ENCODE results near the gene LLGL2. TPM values are rescaled to one million over a fixed set of nuclear protein-coding genes. Genes with fewer than 3 reads are reported as not detected.

Gene LLGL2
- total RNA-seq, 1 donor = 0.09 TPM

DNA sequence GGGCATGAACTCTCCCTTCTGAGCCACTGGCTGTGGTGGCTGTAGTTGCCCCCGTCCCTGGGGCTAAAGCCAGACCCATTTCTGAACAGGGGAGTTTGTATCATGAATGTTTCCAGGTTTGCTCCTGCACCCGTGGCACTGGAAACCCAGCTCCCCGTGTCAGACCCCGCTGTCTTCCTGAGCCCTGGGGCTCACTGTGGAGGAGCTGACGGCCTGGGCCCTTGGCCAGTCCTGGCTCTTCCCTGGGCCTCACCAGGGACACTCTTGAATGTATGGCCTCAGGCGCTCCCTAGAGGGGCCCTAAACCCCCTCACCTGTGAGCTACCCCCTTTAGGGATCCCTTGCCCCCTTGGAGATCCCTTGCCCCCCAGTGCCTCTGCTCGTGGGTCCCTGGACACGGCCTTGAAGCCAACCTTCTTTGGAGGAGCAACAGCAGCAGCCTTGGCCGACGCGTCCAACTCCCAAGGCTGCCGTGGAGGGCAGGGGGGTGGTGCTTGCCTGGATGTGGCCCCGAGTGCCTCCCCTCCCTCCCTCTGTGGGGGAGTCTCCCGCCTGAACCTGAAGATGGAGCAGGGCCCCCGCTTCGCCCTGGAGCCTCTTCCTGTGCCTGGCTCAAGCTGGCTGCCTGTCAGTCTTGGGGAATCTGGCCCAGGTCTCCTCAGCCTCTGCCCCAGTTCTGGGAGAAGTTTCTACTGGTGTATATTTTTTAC lies 26.0 kb upstream of the LLGL2 start:
- no peak for TF ChIP-seq CTCF (IDR thresholded peaks at IDR 0.05; ENCODE audit: insufficient read depth, low read length)
- no peak overlapping the region for H3K4me3 ChIP-seq (ENCODE audit: low read depth, low read length)
- no peak for DNase-seq (ENCODE audit: low read depth)

DNA sequence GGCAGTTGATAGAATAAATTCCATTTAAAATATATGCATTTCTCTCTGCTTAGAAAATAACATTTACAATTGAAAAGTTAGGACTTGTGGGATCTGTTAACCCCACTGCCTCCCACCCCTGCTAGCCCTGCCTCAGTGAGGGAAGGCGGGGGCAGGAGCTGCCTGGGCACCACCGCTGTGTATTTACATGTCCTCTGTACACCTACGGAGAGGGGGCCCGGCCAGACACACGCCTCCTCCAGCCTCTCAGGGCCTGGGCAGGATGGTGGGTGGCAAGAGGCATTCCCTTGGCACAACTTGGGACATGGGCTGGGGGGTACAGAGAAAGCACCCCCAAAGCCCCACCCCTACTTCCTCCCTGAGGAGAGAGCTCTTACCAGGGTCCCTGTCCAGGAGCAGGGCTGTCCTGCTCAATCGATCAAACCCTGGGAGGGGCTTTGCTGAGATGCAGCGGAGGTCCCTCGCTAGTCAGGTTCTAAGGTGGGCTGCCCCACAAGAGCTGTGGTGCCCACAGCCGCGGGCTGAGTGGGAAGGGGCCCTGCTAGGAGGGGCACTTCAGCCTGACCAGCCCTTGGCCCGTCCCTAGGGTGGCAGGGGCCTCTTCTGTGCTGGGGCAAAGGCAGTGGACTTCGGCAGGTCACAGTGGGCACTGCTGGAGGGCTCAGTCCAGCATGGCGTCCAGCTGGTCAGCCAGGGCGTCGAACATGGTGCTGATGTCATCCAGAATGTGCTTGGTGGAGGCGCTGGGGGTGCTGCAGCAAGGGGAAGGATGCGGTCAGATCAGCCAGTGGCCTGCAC lies 24.9 kb upstream of the LLGL2 start:
- no peak for TF ChIP-seq CTCF (IDR thresholded peaks at IDR 0.05; ENCODE audit: insufficient read depth, low read length)
- H3K4me3 ChIP-seq (ENCODE audit: low read depth, low read length) = no peak overlapping the region
- no peak for DNase-seq (ENCODE audit: low read depth)

DNA sequence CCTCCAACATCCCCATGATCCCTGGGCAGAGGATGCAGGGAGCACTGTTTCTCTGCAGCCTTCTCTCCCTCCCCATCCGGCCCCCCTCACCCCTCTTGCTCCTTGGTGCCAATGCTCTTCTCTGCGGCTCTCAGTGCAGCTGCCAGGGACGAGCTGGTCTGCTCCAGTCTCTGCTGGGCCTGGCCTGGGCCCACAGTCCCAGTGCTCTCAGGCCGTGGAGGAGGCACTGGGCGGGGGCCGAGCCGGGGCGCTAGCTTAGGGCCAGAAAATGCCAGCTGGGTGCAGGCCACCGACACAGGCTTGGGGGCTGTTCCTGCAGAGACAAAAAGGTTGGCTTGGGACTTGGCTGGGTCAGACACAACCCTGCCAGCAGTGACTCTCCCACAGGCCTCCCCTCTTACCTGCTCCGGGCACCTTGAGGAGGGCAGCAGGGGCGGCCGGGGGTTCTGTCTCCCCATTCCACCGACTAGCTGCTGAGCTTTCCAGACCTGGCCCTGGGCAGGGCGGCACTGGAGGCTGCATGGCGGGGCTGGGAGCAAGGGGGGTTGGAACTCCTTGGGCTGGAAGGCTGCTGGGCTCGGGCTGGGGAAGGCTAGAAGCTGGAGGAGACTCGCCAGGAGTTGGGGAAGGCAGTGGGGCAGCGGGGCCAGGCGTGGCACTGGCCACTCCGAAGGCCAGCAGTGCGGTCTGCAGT lies 24.0 kb upstream of the LLGL2 start:
- no peak for TF ChIP-seq CTCF (IDR thresholded peaks at IDR 0.05; ENCODE audit: insufficient read depth, low read length)
- DNase-seq (ENCODE audit: low read depth) = no peak
- H3K4me3 ChIP-seq (ENCODE audit: low read depth, low read length) = no peak overlapping the region

DNA sequence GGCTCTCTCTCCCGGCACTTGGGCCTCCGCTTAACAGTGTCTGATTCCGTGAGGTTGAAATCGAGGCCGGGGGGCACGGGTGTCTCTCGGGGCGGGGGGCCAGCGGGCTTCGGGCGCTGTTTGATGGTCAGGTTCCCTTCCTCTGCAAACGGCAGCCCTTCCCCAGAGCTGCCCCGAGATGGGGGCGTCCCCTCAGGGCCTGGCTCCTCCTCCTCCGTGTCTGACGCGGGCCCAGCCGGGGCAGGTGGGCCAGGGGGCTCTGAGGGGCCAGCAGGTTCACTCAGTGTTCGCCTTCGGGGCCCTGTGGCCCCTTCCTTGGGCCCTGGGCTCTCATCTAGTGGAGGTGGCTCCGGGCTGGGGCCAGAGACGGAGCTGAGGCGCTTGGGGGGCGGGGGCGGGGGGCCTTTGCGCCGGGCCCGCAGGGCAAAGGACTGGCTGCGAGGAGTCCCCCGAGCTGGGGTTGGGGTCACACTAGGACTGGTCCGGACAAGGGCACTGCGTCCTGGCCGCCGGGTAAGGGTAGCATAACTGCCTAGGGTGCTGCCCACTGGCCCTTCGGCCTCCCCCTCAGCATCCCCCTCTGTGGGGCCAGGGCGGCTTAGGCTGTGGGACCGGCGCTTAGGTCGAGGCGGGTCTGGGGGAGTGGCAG lies 23.3 kb upstream of the LLGL2 start:
- TF ChIP-seq CTCF (IDR thresholded peaks at IDR 0.05; ENCODE audit: insufficient read depth, low read length) = no peak
- DNase-seq (ENCODE audit: low read depth) = no peak

GRCh38 chr17:75502721-75503329 lies 22.7 kb upstream of the LLGL2 start:
- no peak for TF ChIP-seq CTCF (IDR thresholded peaks at IDR 0.05; ENCODE audit: insufficient read depth, low read length)
- DNase-seq (ENCODE audit: low read depth) = no peak
- no peak overlapping the region for H3K4me3 ChIP-seq (ENCODE audit: low read depth, low read length)

More for the DNA sequence above, 23.3 kb upstream of the LLGL2 start:
- H3K4me3 ChIP-seq (ENCODE audit: low read depth, low read length) = no peak overlapping the region

DNA sequence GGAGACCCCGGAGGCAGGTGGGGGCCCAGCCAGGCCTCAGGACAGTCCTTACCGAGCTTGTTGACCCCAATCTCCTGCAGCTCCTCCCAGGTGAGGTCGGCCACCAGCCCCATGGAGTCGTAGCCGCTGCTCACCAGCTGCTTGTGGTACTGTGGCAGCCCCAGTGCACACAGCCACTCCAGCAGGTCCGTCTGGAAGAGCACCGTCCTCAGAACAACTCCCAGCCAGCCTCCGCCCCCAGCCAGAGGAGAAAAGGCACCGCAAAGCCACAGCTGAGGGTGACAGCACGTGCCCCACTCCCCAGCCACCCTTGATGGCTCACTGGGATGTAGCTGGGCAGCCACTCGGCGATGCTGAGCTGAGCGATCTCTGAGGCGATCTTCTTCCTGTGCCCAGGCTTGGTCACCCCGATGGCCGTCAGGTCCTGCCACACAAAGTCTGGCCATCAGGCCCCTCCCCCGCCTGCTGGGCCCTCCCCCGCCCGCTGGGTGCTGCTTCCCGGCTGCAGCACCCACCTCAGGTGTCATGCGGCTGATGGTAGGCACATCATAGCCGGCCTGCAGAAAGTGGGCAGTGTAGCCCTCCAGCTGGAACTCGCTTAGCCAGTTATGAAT lies 22.1 kb upstream of the LLGL2 start:
- no peak overlapping the region for H3K4me3 ChIP-seq (ENCODE audit: low read depth, low read length)
- no peak for DNase-seq (ENCODE audit: low read depth)
- no peak for TF ChIP-seq CTCF (IDR thresholded peaks at IDR 0.05; ENCODE audit: insufficient read depth, low read length)

All from fibroblast of the aortic adventitia (primary cell).